RWPE2 (cell line): ENCODE measurements around the gene SLC37A1.
A peak's percentile ranks its signal among the peaks of the same experiment; 100 is the strongest.

Experiments
- ATAC-seq: fragments of 200-7000 bp; cut with Tn5 transposase; 3 replicates; pipeline ENCODE4 v1.9.1; 2021; ENCODE audit warnings: low read depth
- DNase-seq: peaks from one replicate; pipeline ENCODE4 v3.0.0-alpha.2; 2020; ENCODE audit warnings: low spot score
- H3K27ac ChIP-seq: fragments of 450-650 bp; 2 replicates; pipeline ENCODE4 v1.5.1; 2017; ENCODE audit warnings: mild to moderate bottlenecking; ENCODE audit not compliant: poor library complexity, severe bottlenecking
- H3K27me3 ChIP-seq: fragments of 250-450 bp; sonication (Bioruptor Pico); 2 replicates; pipeline ENCODE4 v1.5.1; 2021; ENCODE audit warnings: mild to moderate bottlenecking, moderate library complexity; ENCODE audit not compliant: insufficient read depth, poor library complexity, severe bottlenecking
- H3K36me3 ChIP-seq: fragments of 250-450 bp; sonication (Bioruptor Pico); 2 replicates; pipeline ENCODE4 v1.5.1; 2020; ENCODE audit warnings: low read depth, mild to moderate bottlenecking, moderate library complexity
- H3K4me1 ChIP-seq: fragments of 250-450 bp; sonication (Bioruptor Pico); 2 replicates; pipeline ENCODE4 v1.5.1; 2021; ENCODE audit warnings: mild to moderate bottlenecking, moderate library complexity; ENCODE audit not compliant: insufficient read depth, poor library complexity, severe bottlenecking
- H3K4me3 ChIP-seq: fragments of 250-450 bp; sonication (Bioruptor Pico); 2 replicates; pipeline ENCODE4 v1.5.1; 2021; ENCODE audit warnings: mild to moderate bottlenecking, moderate library complexity; ENCODE audit not compliant: severe bottlenecking
- H3K9me3 ChIP-seq: fragments of 250-450 bp; sonication (Bioruptor Pico); 2 replicates; pipeline ENCODE4 v1.5.1; 2021; ENCODE audit warnings: mild to moderate bottlenecking, moderate library complexity; ENCODE audit not compliant: severe bottlenecking
- TF ChIP-seq, protein P1 (sequence below): fragments of 450-650 bp; IDR thresholded peaks from one replicate; pipeline ENCODE4 v1.5.1; 2017; ENCODE audit warnings: mild to moderate bottlenecking, moderate library complexity; ENCODE audit not compliant: poor library complexity, severe bottlenecking

SLC37A1 gene

DNA sequence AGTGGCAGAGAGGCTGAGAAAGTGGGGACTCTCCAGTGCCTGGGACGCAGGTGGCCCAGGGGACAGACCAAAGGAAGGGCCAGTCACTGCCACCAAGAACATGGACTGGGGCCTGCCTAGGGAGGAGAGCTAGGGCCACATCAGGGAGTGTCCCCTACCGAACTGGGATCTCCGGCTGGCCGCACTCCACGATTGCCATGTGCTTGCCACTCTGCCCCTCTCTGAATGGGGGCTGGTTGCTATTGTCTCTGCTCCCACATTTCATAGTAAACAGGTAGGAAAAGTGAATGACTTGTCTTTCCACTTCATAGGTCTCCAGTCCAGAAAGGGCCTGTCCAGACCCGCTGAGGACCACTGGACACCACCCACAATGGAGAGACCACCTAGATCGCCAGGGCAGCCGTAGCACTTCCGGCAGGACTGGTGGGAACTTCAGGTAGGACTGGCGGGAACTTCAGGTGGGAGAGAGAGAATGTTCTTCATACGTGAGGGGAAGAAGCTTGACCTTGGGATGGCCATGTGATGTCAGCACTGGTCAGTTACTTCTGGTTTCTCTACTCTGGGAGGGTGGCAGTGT is 84.6 kb downstream of the SLC37A1 start:
- DNase-seq (peak; percentile 11), ATAC-seq (no peak)
- H3K4me3 ChIP-seq = no peak overlapping the region
- H3K9me3 ChIP-seq = no peaks in the 10 kb centered on the region
- no peaks in the 10 kb centered on the region for H3K4me1 ChIP-seq
- no peak overlapping the region for H3K27ac ChIP-seq
- H3K27me3 ChIP-seq = no peaks in the 10 kb centered on the region
- no peaks in the 10 kb centered on the region for H3K36me3 ChIP-seq
- TF ChIP-seq, protein P1, sequence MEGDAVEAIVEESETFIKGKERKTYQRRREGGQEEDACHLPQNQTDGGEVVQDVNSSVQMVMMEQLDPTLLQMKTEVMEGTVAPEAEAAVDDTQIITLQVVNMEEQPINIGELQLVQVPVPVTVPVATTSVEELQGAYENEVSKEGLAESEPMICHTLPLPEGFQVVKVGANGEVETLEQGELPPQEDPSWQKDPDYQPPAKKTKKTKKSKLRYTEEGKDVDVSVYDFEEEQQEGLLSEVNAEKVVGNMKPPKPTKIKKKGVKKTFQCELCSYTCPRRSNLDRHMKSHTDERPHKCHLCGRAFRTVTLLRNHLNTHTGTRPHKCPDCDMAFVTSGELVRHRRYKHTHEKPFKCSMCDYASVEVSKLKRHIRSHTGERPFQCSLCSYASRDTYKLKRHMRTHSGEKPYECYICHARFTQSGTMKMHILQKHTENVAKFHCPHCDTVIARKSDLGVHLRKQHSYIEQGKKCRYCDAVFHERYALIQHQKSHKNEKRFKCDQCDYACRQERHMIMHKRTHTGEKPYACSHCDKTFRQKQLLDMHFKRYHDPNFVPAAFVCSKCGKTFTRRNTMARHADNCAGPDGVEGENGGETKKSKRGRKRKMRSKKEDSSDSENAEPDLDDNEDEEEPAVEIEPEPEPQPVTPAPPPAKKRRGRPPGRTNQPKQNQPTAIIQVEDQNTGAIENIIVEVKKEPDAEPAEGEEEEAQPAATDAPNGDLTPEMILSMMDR = no peak

GRCh38 chr21:42599486-42599885 is 85.8 kb downstream of the SLC37A1 start:
- TF ChIP-seq, protein P1 = no peak
- peak; percentile 23 for DNase-seq
- Histone ChIP-seq H3K9me3 (peaks cover under 1% of the 10 kb centered on the region), H3K4me3 (no peak overlapping the region), H3K27me3 (no peaks in the 10 kb centered on the region), H3K27ac (no peak overlapping the region), H3K4me1 (no peaks in the 10 kb centered on the region), H3K36me3 (no peaks in the 10 kb centered on the region)
- ATAC-seq = no peak

GRCh38 chr21:42599962-42600361 is 86.3 kb downstream of the SLC37A1 start:
- TF ChIP-seq, protein P1 = no peak
- no peaks in the 10 kb centered on the region for H3K27me3 ChIP-seq

GRCh38 chr21:42601656-42602055 is 88.0 kb downstream of the SLC37A1 start:
- H3K4me1 ChIP-seq = no peaks in the 10 kb centered on the region
- DNase-seq (peak; percentile 15), ATAC-seq (no peak)
- no peak overlapping the region for H3K27ac ChIP-seq
- no peaks in the 10 kb centered on the region for H3K36me3 ChIP-seq
- TF ChIP-seq, protein P1 = no peak
- H3K4me3 ChIP-seq = no peak overlapping the region
- no peaks in the 10 kb centered on the region for H3K27me3 ChIP-seq
- peaks cover 7% of the 10 kb centered on the region for H3K9me3 ChIP-seq

More at GRCh38 chr21:42599962-42600361, 86.3 kb downstream of the SLC37A1 start:
- peaks cover 4% of the 10 kb centered on the region for H3K9me3 ChIP-seq
- DNase-seq (peak; percentile 10), ATAC-seq (no peak)
- H3K4me1 ChIP-seq = no peaks in the 10 kb centered on the region
- no peak overlapping the region for H3K27ac ChIP-seq
- no peak overlapping the region for H3K4me3 ChIP-seq
- no peaks in the 10 kb centered on the region for H3K36me3 ChIP-seq

DNA sequence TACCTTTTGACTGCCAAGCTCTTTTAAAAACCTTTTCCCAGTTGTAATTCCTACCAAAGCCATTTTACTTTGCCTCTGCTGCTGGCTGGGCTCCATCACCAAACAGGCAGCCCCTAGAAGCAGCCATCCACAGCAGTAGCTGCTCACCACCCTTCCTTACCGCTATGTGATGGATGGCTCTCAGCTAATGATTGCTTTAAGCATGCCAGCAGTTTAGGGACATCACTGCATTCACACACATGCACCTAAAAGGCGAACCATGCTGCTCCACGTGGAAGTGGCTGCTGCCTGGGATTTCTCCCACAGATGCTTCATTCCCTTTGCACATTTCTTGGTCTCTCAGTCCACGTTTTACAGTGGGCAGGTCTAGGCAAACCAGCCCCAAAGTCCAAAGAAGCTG is 93.5 kb downstream of the SLC37A1 start:
- H3K4me3 ChIP-seq = no peak overlapping the region
- TF ChIP-seq, protein P1 = no peak
- no peak overlapping the region for H3K27ac ChIP-seq
- H3K9me3 ChIP-seq = peaks cover 7% of the 10 kb centered on the region
- H3K4me1 ChIP-seq = no peaks in the 10 kb centered on the region
- H3K36me3 ChIP-seq = no peaks in the 10 kb centered on the region
- no peak for ATAC-seq
- no peaks in the 10 kb centered on the region for H3K27me3 ChIP-seq
- DNase-seq = no peak
